IPS-18c (cell line): ENCODE data around the gene MALAT1.

ENCODE experiments used
- H3K4me3 ChIP-seq: 2 replicates; pipeline ENCODE4 v1.7.0; 2013; ENCODE audit warnings: low read depth, mild to moderate bottlenecking, low read length, moderate library complexity; ENCODE audit not compliant: insufficient read depth
- H3K9me3 ChIP-seq: one replicate; pipeline ENCODE4 v1.6.1; 2013; ENCODE audit warnings: mild to moderate bottlenecking, low read length, moderate library complexity; ENCODE audit not compliant: control insufficient read depth, insufficient read depth

MALAT1 gene

GRCh38 chr11:65492637-65493366 is 6.0 kb upstream of the MALAT1 start:
- Histone ChIP-seq H3K9me3 (no peaks in the 10 kb centered on the region), H3K4me3 (no peak overlapping the region)

GRCh38 chr11:65493367-65494176 is 5.3 kb upstream of the MALAT1 start:
- Histone ChIP-seq H3K9me3 (no peaks in the 10 kb centered on the region), H3K4me3 (no peak overlapping the region)

- H3K4me3 ChIP-seq: peak overlapping the region; percentile 12; the same call in 1 of the 2 replicates
These were observed 2.3 kb upstream of the MALAT1 start for GRCh38 chr11:65496304-65497140.

GRCh38 chr11:65497141-65498041 is 1.5 kb upstream of the MALAT1 start:
- no peaks in the 10 kb centered on the region for H3K9me3 ChIP-seq
- H3K4me3 ChIP-seq: peak overlapping the region; percentile 95

More at GRCh38 chr11:65496304-65497140, 2.3 kb upstream of the MALAT1 start:
- H3K9me3 ChIP-seq: no peaks in the 10 kb centered on the region

- Histone ChIP-seq H3K9me3 (no peaks in the 10 kb centered on the region), H3K4me3 (peak overlapping the region; percentile 95)
These were observed 661 bp upstream of the MALAT1 start for GRCh38 chr11:65498042-65498726.

- Histone ChIP-seq H3K4me3 (peak overlapping the region; percentile 95; the same call in 1 of the 2 replicates), H3K9me3 (no peaks in the 10 kb centered on the region)
These were observed 193 bp upstream of the MALAT1 start for GRCh38 chr11:65498727-65498976.

- no peaks in the 10 kb centered on the region for H3K9me3 ChIP-seq
- peak overlapping the region; percentile 95 for H3K4me3 ChIP-seq
These were observed 1.0 kb downstream of the MALAT1 start for GRCh38 chr11:65499713-65500386.

GRCh38 chr11:65500387-65501185 is 1.7 kb downstream of the MALAT1 start:
- Histone ChIP-seq H3K9me3 (no peaks in the 10 kb centered on the region), H3K4me3 (peak overlapping the region; percentile 95)

- Histone ChIP-seq H3K9me3 (no peaks in the 10 kb centered on the region), H3K4me3 (peak overlapping the region; percentile 95)
These were observed 2.3 kb downstream of the MALAT1 start for GRCh38 chr11:65501186-65501471.

- Histone ChIP-seq H3K9me3 (no peaks in the 10 kb centered on the region), H3K4me3 (peak overlapping the region; percentile 95)
These were observed 2.8 kb downstream of the MALAT1 start for GRCh38 chr11:65501472-65502273.

GRCh38 chr11:65502274-65502554 is 3.4 kb downstream of the MALAT1 start:
- Histone ChIP-seq H3K4me3 (peak overlapping the region; percentile 95), H3K9me3 (no peaks in the 10 kb centered on the region)

- no peaks in the 10 kb centered on the region for H3K9me3 ChIP-seq
- peak overlapping the region; percentile 95 for H3K4me3 ChIP-seq
These were observed 3.9 kb downstream of the MALAT1 start for GRCh38 chr11:65502555-65503367.

GRCh38 chr11:65503368-65503948 is 4.6 kb downstream of the MALAT1 start:
- Histone ChIP-seq H3K9me3 (no peaks in the 10 kb centered on the region), H3K4me3 (peak overlapping the region; percentile 95)
